Mammary epithelial cell (primary cell): ENCODE data around the gene CCDC85B.

ENCODE experiments used
- CTCF ChIP-seq, 2 donors: IDR thresholded peaks in 1 of 2; conservative IDR thresholded peaks in 1 of 2; 2 replicates each; pipeline ENCODE4 v1.5.1; 2011 to 2012; ENCODE audit warnings: inconsistent platforms in 2 of 2, low read length in 2 of 2, mild to moderate bottlenecking in 2 of 2, control low read depth in 1 of 2, low read depth in 1 of 2; ENCODE audit not compliant: insufficient read depth in 1 of 2; ENCODE audit errors: extremely low read depth in 1 of 2
- EZH2 ChIP-seq: IDR thresholded peaks from 2 replicates; pipeline ENCODE4 v1.6.1; 2012; ENCODE audit warnings: low read length, inconsistent platforms, borderline replicate concordance

GRCh38 chr11:65859095-65859811 lies 31.2 kb upstream of the CCDC85B start:
- TF ChIP-seq EZH2: no peak
- TF ChIP-seq CTCF (conservative IDR thresholded peaks at IDR 0.05 in 1 of 2, IDR thresholded peaks at IDR 0.05 in 1 of 2; ENCODE audit: extremely low read depth in 1 of 2, insufficient read depth in 1 of 2, low read depth in 1 of 2, low read length in 2 of 2): no peak
